Esophagus mucosa (tissue), 1 donor: ENCODE results near the gene CHIA. TPM values are rescaled to one million over a fixed set of nuclear protein-coding genes. Genes with fewer than 3 reads are reported as not detected.

Source experiments
- ATAC-seq: fragments of 200-7000 bp; cut with Tn5 transposase; one replicate; pipeline ENCODE4 v1.9.1; 2020
- total RNA-seq: library from RNA; stranded (reverse); gene quantifications from one replicate; pipeline ENCODE4 v1.2.4, GENCODE V29; 2023
- donor health status: DM: yes; HTN: yes; CAD: no.

The CHIA gene
- total RNA-seq, 1 donor from 2014 or later: not detected

DNA sequence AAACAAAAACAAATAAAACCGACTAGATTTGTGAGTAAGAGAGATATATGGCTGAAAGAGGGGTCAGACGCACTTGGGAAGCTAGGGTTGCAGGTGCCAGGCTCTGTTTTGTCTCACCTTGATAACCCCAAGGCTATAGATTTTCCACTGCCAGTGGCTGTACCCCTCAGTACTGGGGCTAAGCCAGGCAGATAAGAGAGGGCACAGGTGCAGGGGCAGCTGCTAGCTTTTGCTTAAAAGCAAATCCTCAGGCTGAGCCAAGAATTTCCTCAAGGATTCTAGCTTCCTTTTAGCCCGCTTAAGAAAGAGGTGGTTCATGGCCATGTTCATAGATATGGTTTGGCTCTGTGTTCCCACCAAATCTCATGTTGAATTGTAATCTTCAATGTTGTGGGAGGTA lies 79.0 kb downstream of the CHIA start:
- no peak for ATAC-seq

Other genes with a start within 250 kb of the CHIA start
- gene DRAM2, start 150.8 kb upstream of the CHIA start, total RNA-seq: 22.0 TPM
- 23.3 TPM for gene CEPT1, start 150.6 kb upstream of the CHIA start, total RNA-seq
- gene DENND2D, start 90.2 kb upstream of the CHIA start, total RNA-seq: 47.5 TPM
- gene CHI3L2, start 63.1 kb upstream of the CHIA start, total RNA-seq: 7.7 TPM
- gene OVGP1, start 136.9 kb downstream of the CHIA start, total RNA-seq: 0.32 TPM
- 29.7 TPM for gene WDR77, start 158.4 kb downstream of the CHIA start, total RNA-seq
- 273 TPM for gene ATP5PB, start 158.6 kb downstream of the CHIA start, total RNA-seq
- 1.6 TPM for gene C1orf162, start 183.1 kb downstream of the CHIA start, total RNA-seq
- 0.64 TPM for gene ADORA3, start 212.8 kb downstream of the CHIA start, total RNA-seq
- not detected for gene TMIGD3, start 212.8 kb downstream of the CHIA start, total RNA-seq